ENCODE measurements around the gene ITPRIPL2.
A peak's percentile ranks its signal among the peaks of the same experiment; 100 is the strongest.

ITPRIPL2 gene

DNA sequence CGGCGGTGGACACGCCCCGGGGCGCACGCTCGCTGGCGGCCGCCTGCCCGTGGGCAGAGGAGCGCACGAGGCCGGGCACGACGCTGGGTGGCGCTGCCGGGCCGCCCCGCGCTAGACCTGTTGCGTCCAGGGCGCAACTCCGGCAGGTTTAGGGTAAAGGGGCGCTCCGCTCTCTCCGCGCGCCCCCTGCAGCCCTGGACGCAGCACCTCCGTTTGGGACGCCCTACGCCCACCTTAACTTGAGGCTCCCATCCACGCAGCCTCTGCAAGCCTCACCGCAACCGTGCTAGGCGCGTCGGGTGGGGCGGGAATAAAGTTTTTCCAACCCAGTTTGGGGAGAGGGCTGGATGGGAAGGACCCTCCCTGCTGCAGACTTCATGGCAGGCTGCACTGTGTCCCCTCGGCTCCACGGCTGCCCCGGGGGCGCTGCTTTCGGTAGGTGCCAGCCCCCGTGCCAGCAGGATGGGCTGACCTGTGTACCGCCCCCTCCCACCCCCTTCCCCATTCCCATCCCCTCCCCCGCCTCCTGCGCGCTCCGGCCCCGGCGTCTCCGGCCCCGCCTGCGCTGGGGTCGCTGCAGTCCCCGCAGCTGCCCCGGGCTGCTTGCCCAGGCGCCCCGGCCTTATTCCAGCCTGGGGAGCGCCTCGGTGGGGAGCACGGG, 54.1 kb downstream of the ITPRIPL2 start, which contains the start of gene SYT17:
SYT17 (plus strand) TSS at position 531 of the 661 bp plus-strand sequence. CDS start 407 bp downstream, outside the sequence.
- peak; percentile 63 for DNase-seq (ENCODE audit: low read depth)
- TF ChIP-seq, protein P1, sequence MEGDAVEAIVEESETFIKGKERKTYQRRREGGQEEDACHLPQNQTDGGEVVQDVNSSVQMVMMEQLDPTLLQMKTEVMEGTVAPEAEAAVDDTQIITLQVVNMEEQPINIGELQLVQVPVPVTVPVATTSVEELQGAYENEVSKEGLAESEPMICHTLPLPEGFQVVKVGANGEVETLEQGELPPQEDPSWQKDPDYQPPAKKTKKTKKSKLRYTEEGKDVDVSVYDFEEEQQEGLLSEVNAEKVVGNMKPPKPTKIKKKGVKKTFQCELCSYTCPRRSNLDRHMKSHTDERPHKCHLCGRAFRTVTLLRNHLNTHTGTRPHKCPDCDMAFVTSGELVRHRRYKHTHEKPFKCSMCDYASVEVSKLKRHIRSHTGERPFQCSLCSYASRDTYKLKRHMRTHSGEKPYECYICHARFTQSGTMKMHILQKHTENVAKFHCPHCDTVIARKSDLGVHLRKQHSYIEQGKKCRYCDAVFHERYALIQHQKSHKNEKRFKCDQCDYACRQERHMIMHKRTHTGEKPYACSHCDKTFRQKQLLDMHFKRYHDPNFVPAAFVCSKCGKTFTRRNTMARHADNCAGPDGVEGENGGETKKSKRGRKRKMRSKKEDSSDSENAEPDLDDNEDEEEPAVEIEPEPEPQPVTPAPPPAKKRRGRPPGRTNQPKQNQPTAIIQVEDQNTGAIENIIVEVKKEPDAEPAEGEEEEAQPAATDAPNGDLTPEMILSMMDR (conservative IDR thresholded peaks at IDR 0.05; ENCODE audit: control insufficient read depth, insufficient read depth, low read depth, low read length): no peak
- peak within 1 kb of the TSS; percentile 22 for H3K4me3 ChIP-seq (ENCODE audit: control insufficient read depth, low read depth, low read length)

DNA sequence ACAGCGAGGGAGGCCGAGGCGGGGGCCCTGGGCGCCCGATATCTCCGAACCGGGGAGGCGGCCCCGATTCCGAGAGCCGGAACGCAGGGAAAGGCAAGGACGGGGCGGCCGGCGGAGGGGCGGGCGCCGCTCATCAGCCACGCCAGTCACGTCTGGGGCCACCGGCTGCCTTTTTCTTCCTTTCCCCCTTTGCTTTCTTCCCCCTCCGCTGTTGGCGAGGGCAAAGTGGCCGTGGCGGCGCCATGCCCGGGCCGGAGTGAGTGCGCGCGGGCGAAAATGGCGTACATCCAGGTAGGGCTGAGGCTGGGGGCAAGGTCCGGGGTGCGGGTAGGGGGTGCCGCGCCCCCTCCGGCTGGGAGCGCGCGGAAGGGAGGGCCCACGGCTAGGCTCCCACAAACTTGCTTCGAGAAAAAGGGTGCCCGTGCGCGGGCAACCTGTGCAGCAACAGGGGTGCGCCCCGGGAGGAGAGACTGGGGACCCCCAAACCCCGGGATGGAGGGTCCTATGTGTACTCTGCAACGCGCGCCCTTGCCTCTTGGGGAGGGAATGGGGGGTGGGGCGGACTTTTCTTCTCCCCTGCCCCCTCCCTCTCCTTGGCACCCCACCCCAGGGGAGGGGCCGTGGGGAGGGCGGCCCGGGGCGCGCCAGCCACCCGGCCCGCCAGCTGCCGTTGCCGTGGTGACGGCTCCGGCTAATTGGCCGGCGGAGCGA, 54.8 kb downstream of the ITPRIPL2 start:
- no peak for DNase-seq (ENCODE audit: low read depth)
- TF ChIP-seq, protein P1 (conservative IDR thresholded peaks at IDR 0.05; ENCODE audit: control insufficient read depth, insufficient read depth, low read depth, low read length): no peak
- H3K4me3 ChIP-seq (ENCODE audit: control insufficient read depth, low read depth, low read length): peak overlapping the region; percentile 4

DNA sequence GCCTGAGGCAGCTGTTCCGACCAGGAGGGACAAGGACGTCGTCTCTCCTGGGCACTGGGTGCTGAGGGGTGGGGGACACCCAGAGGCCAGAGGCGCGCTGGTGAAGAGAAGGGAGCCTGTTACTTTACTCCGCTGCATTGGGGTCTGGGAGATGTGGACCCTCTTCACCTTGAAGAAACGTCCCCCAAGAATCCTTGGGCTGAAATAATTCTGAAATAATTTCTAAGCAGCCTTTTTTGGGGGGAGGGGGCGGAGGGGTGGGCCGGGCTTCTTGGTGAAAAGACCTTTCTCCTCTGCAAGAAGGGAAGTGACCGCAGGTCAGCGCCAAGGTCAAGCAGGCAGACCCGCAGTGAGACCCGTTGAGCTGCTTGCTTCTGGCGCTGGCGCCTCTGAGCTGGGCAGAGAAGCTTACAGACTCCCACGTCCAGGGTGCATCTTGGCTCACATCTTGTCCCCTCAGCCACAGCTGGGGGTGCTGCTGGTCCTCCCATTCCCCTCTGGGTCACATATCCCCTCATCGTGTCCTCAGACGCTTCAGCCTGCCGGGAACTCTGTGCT, 55.4 kb downstream of the ITPRIPL2 start:
- H3K4me3 ChIP-seq (ENCODE audit: control insufficient read depth, low read depth, low read length): no peak overlapping the region
- TF ChIP-seq, protein P1 (conservative IDR thresholded peaks at IDR 0.05; ENCODE audit: control insufficient read depth, insufficient read depth, low read depth, low read length): no peak
- DNase-seq (ENCODE audit: low read depth): no peak

DNA sequence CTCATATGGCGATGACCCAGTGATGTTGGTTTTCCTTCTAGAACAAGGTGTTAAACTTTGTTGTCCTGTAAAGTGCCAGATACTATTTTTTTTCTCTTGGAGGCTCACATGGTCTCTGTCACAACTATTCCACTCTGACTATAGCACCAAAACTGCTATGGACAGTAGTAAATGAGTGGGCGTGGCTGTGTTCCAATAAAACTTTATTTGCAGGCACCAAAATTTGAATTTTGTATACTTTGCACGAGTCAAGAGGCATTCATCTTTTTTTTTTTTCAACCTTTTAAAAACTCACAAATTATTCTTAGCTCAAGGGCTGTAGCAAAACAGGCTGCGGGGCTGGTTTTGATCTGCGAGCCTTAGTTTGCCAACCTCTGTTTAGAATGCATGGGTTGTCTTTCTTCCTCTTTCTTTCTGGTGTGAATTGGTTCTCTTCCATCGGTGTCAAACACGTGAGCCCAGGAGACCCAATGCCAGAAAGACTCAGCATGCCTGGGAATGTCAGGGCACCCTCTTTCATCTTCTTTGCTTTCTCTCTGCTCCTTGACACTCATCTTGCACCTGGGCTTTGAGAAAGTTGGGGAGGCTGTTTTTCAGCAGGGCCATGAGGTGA, 56.4 kb downstream of the ITPRIPL2 start:
- DNase-seq (ENCODE audit: low read depth): no peak
- TF ChIP-seq, protein P1 (conservative IDR thresholded peaks at IDR 0.05; ENCODE audit: control insufficient read depth, insufficient read depth, low read depth, low read length): no peak
- no peak overlapping the region for H3K4me3 ChIP-seq (ENCODE audit: control insufficient read depth, low read depth, low read length)

Data from fibroblast of mammary gland (primary cell).